Right lobe of liver (tissue), 4 donors: Measurements from ENCODE around the gene AGRN.

Experiments
- POLR2A ChIP-seq: fragments of 450-650 bp; IDR thresholded peaks from one replicate; pipeline ENCODE4 v1.6.1; 2017; ENCODE audit warnings: antibody characterized with exemption, mild to moderate bottlenecking
- TF ChIP-seq, protein P1 (sequence below), 4 donors: fragments of 200-600 bp in 3 of 4; fragments of 450-650 bp in 1 of 4; IDR thresholded peaks; one replicate each; pipeline versions ENCODE4 v1.5.1 to v1.8.0; 2016 to 2022; ENCODE audit warnings: antibody characterized with exemption in 4 of 4, mild to moderate bottlenecking in 2 of 4
- donor health status: DM: no; HTN: no; CAD: no.
- donor health status: DM: no; HTN: no; CAD: no.
- donor health status: DM: no; HTN: yes; CAD: no.

DNA sequence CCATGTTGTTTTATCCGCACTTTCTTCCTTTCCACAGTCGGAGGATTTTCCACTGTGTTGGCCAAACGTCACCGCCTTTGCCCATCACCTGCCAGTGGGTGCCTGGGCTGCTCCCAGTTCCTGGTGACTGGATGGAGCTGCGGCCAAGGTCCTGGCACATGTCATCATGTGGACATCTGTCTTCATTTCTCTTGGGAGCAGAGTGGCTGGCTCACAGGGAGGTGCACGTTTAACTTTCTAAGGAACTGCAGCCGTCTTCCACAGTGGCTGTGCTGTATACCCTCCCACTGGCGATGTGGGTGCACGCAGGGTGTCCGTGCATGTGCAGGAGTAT, 73.7 kb downstream of the AGRN start:
- TF ChIP-seq, protein P1, sequence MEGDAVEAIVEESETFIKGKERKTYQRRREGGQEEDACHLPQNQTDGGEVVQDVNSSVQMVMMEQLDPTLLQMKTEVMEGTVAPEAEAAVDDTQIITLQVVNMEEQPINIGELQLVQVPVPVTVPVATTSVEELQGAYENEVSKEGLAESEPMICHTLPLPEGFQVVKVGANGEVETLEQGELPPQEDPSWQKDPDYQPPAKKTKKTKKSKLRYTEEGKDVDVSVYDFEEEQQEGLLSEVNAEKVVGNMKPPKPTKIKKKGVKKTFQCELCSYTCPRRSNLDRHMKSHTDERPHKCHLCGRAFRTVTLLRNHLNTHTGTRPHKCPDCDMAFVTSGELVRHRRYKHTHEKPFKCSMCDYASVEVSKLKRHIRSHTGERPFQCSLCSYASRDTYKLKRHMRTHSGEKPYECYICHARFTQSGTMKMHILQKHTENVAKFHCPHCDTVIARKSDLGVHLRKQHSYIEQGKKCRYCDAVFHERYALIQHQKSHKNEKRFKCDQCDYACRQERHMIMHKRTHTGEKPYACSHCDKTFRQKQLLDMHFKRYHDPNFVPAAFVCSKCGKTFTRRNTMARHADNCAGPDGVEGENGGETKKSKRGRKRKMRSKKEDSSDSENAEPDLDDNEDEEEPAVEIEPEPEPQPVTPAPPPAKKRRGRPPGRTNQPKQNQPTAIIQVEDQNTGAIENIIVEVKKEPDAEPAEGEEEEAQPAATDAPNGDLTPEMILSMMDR (IDR thresholded peaks at IDR 0.05): no peak
- TF ChIP-seq POLR2A: no peak
